HG02970 (cell line): ENCODE data around the gene IL1B.

ENCODE experiments used
- ATAC-seq: cut with Tn5 transposase; IDR thresholded peaks from one replicate; pipeline ENCODE4 v1.9.1; 2021; ENCODE audit warnings: mild to moderate bottlenecking, moderate library complexity, moderate number of reproducible peaks; ENCODE audit not compliant: unreplicated experiment, low FRiP score

Gene IL1B

GRCh38 chr2:112811276-112811831 is 25.2 kb downstream of the IL1B start:
- no peak for ATAC-seq

DNA sequence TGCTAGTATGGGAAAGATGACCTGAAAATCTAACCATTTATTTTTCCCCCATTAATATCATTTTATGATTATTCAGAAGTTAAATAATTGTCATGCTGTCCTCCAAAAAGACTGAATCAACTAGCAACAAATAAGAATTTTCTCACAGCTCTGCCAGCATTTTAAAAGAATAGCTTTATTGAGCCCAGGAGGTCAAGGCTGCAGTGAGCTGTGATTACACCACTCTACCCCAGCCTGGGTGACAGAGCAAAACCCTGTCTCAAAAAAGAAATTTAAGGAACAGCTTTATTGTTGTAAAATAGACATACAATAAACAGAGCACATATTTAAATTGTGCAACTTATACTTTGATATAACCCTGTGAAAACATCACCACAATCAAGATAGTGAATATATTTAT is 27.5 kb downstream of the IL1B start:
- no peak for ATAC-seq

- ATAC-seq: no peak
Observed at GRCh38 chr2:112807233-112807807, 29.3 kb downstream of the IL1B start.

DNA sequence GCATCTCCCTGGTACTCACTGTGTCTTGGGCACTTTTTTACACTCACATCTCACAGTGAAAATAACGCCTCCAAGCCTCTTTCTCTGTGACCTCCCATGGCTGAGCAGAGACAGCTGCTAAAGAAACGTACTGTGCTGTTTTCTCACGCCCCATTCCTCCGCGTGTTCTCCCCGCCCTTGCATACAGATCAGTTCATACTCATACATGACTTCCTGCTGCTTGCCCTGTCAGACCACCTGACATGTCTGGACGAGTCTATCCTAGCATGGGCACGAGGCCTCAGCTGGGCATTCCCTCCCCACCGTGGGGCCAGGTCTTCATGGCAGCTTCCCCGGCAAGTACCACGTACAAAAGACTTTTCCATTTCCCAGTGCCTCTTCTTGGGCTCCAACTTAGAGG is 31.0 kb downstream of the IL1B start:
- ATAC-seq: no peak

DNA sequence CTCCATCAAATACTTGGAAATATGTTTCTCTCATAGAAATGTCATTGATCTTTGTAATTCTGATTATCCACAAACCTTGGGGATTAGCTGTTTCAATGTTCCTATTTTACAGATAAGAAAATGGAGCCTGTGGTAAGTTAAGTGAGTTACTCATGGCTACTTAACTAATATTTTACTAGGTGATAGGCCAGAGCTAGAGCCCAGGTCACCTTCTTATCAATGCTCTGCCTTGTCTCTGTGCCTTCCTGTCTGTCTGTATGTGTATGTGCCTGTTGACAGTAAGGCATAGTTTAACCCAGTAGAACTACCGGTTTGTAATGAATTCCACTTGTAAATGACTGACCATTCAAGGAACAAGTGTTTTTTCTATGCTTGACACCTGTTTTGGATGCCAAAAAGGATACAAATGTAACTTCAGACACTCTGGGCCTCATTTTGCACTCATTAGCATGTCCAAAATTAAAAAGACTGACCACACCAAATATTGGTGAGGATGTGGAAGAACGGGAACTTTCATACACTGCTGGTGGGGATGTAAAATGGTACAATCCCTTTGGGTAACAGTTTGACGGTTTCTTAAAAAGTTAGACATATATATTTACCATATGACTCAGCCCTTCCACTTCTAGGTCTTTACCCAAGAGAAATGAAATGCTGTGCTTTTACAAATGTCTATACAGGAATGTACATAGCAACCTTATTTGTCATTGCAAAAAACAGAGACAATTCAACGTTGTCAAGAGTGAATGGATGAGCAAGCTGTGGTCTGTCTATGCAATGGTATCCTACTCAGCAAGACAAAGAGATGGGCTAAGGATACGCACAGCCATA is 32.7 kb downstream of the IL1B start:
- ATAC-seq: no peak

DNA sequence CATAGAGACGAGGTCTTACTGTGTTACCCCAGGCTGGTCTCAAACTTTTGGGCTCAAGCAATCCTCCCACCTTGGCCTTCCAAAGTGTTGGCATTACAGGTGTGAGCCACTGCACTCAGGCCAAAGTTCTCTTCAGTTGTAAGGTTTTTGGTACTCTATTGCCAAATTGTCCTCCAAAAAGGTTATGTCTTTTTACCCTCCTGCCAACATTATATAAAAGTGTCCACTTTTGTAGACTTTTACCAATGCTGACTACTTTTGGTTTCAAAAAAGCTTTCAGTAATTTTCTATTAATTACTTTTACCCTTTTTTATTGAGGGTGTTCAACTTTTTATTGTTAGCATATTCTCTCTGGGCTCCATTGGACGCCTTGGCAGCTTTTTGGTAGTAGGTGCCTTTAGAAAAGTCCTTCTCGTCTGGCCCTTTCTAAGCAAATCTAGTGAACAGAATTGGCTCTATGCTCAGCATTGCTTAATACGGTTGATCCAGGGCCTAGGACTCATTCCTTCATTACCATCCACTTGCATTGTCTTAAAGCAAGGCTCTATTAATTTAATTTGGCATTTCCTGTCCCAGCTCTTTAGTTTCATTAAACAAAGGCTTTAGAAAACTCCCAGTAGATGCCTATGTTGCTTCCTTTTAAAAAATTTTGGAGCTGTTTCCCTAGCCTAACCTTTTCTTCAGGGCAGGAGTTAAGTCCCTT is 35.5 kb downstream of the IL1B start:
- no peak for ATAC-seq

DNA sequence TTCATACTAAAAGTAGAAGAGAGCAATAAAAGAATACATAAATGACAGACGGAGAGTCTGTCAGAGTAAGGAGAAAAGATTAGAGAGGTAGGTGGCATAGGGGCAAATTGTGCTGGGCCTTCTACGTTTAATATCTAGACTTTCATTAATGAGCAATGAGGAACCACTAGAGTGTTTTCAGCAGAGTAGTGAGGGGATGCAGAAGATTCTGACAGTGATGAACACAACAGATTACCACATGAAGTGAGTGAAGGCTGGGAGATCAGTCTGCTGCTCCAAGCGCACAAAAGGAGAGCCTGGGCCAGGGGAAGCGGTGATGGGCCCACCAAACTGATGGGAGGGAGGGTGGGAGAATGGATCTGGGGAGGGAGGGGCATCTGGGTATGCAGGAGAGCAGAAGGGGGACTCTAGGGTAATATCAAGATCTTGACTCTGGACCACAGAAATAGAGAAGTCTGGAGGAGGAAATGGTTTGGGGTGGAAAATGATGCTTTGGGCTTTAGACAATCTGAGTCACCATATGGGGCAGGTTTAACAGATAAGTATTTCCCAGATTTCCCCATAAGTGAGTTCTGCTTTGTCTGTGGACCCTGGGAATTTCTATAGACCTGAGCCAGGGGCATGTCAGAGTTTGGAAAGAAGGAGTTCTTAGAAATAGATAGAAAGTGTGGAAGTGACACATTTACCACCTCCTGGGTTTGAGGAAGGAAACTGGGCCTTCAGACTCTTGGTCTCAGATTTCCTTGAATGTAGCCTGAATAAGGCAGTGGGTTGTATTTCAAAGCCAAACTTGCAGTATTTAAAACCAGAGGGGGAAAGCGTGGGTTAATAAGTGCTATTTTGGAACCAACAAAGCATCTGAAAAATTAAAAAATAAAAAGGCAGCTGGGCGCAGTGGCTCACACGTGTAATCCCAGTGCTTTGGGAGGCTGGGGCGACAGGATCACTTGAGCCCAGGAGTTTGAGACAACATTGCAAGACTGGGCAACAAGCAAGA is 37.3 kb downstream of the IL1B start:
- no peak for ATAC-seq

- ATAC-seq: no peak
Observed at GRCh38 chr2:112796486-112796885, 40.1 kb downstream of the IL1B start.

DNA sequence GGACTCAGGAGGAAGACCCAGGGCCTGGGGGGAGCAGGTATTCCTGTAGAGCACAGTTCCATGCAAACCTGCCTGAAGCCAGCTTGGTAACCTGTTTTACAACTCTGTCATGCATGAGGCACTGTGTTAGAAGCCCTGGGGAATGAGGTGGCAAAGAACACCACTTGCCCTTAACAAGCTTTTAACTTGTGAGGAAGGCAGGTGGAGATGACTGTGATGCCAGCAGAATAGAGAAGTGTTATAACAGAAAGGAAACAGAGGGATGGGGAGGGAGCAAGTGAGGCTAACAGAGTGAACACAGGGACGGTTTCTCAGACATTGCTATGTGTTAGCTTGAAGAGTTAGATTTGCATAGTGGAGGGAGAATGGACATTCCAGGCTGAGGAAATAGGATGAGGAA is 40.8 kb downstream of the IL1B start:
- ATAC-seq: no peak

- no peak for ATAC-seq
Observed at GRCh38 chr2:112794841-112795240, 41.7 kb downstream of the IL1B start.

DNA sequence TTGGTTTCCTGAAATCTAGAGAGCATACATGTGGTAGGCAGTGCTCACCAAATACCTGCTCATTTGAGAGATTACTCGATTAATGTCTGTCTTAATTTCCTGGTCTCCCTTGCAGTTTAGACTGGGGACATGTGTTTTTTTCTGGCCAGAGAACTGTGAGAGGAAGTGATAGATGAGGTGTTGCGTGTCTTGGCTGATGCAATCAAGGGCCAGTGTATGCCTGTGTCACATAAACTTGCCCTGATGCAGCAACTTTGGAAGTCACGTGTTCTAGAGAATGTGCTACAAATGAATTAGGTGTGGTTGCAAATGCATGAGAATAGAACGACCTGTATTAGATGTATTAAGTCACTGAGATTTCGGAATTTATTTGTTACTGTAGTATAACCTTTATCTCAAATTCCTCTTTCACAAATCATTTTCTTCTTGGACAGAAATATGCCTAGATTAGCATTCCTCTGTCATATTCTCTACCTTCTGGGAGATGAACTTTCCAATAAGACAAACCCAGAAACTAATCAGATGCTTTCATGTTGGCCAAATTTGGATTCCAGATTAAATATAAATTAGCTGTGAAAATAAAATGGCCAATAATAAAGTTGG is 42.3 kb downstream of the IL1B start:
- ATAC-seq: no peak

GRCh38 chr2:112793449-112793978 is 43.1 kb downstream of the IL1B start:
- no peak for ATAC-seq

GRCh38 chr2:112792419-112792818 is 44.2 kb downstream of the IL1B start:
- ATAC-seq: no peak

GRCh38 chr2:112791693-112792230 is 44.8 kb downstream of the IL1B start:
- no peak for ATAC-seq

GRCh38 chr2:112791019-112791418 is 45.6 kb downstream of the IL1B start:
- no peak for ATAC-seq

GRCh38 chr2:112790305-112790704 is 46.3 kb downstream of the IL1B start:
- ATAC-seq: no peak

- ATAC-seq: no peak
Observed at GRCh38 chr2:112789186-112789585, 47.4 kb downstream of the IL1B start.

DNA sequence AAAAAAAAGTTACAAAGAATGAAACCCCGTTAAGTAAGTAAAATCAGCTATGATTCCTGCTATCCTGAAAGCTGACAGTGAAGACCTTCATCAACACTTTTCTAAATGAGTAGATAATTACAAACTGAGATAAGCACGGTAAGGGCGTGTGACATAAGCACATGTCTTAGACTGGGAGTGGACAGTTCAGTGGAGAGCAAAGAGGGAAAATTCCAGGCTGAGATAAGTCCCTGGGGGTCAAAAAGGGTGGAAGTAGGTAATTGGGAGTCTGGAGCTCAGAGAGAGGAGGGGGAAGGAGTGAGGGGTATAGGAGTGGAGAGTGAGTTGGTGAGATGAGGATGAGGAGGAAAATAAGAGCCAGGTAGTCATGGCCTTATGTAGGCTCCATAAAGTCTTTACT is 47.9 kb downstream of the IL1B start:
- no peak for ATAC-seq

- ATAC-seq: no peak
Observed at GRCh38 chr2:112787729-112788393, 48.7 kb downstream of the IL1B start.
